ENCODE measurements around the gene POLR1E. TPM values are rescaled to one million over a fixed set of nuclear protein-coding genes. Genes with fewer than 3 reads are reported as not detected.

The POLR1E gene
- total RNA-seq, 1 donor: 36.6 TPM

- no peak for DNase-seq (ENCODE audit: low read depth)
- H3K4me3 ChIP-seq (ENCODE audit: low read depth, low read length): no peak overlapping the region
- TF ChIP-seq, protein P1, sequence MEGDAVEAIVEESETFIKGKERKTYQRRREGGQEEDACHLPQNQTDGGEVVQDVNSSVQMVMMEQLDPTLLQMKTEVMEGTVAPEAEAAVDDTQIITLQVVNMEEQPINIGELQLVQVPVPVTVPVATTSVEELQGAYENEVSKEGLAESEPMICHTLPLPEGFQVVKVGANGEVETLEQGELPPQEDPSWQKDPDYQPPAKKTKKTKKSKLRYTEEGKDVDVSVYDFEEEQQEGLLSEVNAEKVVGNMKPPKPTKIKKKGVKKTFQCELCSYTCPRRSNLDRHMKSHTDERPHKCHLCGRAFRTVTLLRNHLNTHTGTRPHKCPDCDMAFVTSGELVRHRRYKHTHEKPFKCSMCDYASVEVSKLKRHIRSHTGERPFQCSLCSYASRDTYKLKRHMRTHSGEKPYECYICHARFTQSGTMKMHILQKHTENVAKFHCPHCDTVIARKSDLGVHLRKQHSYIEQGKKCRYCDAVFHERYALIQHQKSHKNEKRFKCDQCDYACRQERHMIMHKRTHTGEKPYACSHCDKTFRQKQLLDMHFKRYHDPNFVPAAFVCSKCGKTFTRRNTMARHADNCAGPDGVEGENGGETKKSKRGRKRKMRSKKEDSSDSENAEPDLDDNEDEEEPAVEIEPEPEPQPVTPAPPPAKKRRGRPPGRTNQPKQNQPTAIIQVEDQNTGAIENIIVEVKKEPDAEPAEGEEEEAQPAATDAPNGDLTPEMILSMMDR (IDR thresholded peaks at IDR 0.05; ENCODE audit: insufficient read depth, low read length): no peak
Observed at GRCh38 chr9:37442556-37442955, 43.2 kb upstream of the POLR1E start.

- H3K4me3 ChIP-seq (ENCODE audit: low read depth, low read length): no peak overlapping the region
- no peak for DNase-seq (ENCODE audit: low read depth)
- TF ChIP-seq, protein P1 (IDR thresholded peaks at IDR 0.05; ENCODE audit: insufficient read depth, low read length): no peak
Observed at GRCh38 chr9:37443566-37443965, 42.2 kb upstream of the POLR1E start.

DNA sequence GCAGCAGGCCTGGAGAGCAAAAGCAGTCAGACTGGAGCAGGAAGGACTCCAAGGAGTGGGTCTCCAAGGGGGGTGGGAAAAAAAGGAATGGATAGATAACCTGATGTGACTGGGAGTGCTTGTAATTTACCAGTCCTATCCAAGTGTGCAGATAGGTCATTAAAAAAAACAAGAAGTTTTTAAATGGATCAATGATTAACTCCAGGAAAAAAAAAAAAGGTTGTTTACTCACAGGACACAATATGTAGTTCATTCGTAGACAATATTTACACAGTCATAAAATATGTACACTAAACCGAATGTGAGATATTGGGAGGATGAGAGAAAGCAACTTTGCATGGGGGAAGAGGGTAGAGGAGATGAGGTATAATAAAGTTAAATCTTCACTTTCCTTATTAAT lies 40.9 kb upstream of the POLR1E start:
- TF ChIP-seq, protein P1 (IDR thresholded peaks at IDR 0.05; ENCODE audit: insufficient read depth, low read length): no peak
- H3K4me3 ChIP-seq (ENCODE audit: low read depth, low read length): no peak overlapping the region
- DNase-seq (ENCODE audit: low read depth): no peak

DNA sequence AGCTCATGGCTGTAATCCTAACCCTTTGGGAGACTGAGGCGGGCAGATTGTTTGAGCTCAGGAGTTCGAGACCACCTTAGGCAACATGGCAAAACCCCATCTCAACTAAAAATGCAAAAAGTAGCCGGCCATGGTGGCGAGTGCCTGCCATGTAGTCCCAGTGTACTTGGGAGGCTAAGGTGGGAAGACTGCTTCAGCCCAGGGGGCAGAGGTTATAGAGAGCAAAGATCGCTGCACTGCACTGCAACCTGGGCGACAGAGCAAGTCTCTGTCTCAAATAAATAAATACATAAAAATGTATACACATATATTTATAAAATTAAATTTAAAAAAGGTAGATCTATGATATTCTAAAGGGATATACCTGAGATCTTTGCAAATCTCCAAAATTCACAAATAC lies 39.9 kb upstream of the POLR1E start:
- H3K4me3 ChIP-seq (ENCODE audit: low read depth, low read length): no peak overlapping the region
- TF ChIP-seq, protein P1 (IDR thresholded peaks at IDR 0.05; ENCODE audit: insufficient read depth, low read length): no peak
- no peak for DNase-seq (ENCODE audit: low read depth)

- no peak for DNase-seq (ENCODE audit: low read depth)
- TF ChIP-seq, protein P1 (IDR thresholded peaks at IDR 0.05; ENCODE audit: insufficient read depth, low read length): no peak
- no peak overlapping the region for H3K4me3 ChIP-seq (ENCODE audit: low read depth, low read length)
Observed at GRCh38 chr9:37446401-37446800, 39.3 kb upstream of the POLR1E start.

DNA sequence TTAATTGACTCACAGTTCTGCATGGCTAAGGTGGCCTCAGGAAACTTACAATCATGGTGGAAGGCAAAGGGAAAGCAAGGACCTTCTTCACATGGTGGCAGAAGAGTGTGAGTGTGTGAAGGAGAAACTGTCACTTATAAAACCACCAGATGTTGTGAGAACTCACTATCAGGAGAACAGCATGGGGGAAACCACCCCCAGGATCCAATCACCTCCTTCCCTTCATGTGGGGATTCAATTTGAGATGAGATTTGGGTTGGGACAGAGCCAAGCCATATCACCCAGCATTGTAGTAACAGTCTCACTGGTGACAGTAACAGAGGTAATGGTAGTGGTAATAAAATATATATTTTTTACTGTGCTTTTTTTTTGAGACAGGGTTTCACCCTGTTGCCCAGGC lies 38.6 kb upstream of the POLR1E start:
- no peak overlapping the region for H3K4me3 ChIP-seq (ENCODE audit: low read depth, low read length)
- no peak for DNase-seq (ENCODE audit: low read depth)
- TF ChIP-seq, protein P1 (IDR thresholded peaks at IDR 0.05; ENCODE audit: insufficient read depth, low read length): no peak

GRCh38 chr9:37449862-37450632 lies 35.7 kb upstream of the POLR1E start:
- DNase-seq (ENCODE audit: low read depth): no peak
- TF ChIP-seq, protein P1 (IDR thresholded peaks at IDR 0.05; ENCODE audit: insufficient read depth, low read length): no peak

More at GRCh38 chr9:37449862-37450632, 35.7 kb upstream of the POLR1E start:
- H3K4me3 ChIP-seq (ENCODE audit: low read depth, low read length): no peak overlapping the region
